ENCODE data around the gene COL18A1. TPM values are rescaled to one million over a fixed set of nuclear protein-coding genes. Genes with fewer than 3 reads are reported as not detected.

The COL18A1 gene
- polyA plus RNA-seq, 4 donors: 2.2 to 34.3 (median 16.5) TPM

- 96 to 99% (median 98%) methylated on average over 73 to 76 of the region's 76 CpGs for WGBS, 3 donors
- Histone ChIP-seq H3K4me1 (ENCODE audit: control insufficient read depth in 3 of 3, insufficient read depth in 2 of 3, low read depth in 1 of 3, low read length in 2 of 3) (peaks cover 0 to 31% (median 3%) of the 10 kb centered on the region in 3 donors), H3K27me3 (ENCODE audit: control insufficient read depth in 3 of 3, insufficient read depth in 3 of 3, low read length in 3 of 3) (no peaks in the 10 kb centered on the region), H3K9me3 (ENCODE audit: control insufficient read depth in 2 of 2, insufficient read depth in 1 of 2, low read depth in 1 of 2, low read length in 1 of 2) (no peaks in the 10 kb centered on the region), H3K27ac (ENCODE audit: low read depth in 1 of 3, low read length in 2 of 3) (no peak overlapping the region), H3K4me3 (ENCODE audit: low read depth in 1 of 3, low read length in 3 of 3) (no peak overlapping the region), H3K36me3 (ENCODE audit: control insufficient read depth in 3 of 3, insufficient read depth in 2 of 3, low read depth in 1 of 3, low read length in 3 of 3) (peaks cover 2 to 87% (median 4%) of the 10 kb centered on the region in 3 donors)
- DNase-seq (no peak), FAIRE-seq (no peak)
These were observed 126.6 kb downstream of the COL18A1 start for GRCh38 chr21:45531393-45532215.

- WGBS, 3 donors: 22 to 48% (median 33%) methylated on average over 5 to 7 of the region's 7 CpGs
- H3K27me3 ChIP-seq (ENCODE audit: control insufficient read depth in 3 of 3, insufficient read depth in 3 of 3, low read length in 3 of 3): no peaks in the 10 kb centered on the region
- peaks cover 2 to 86% (median 4%) of the 10 kb centered on the region in 3 donors for H3K36me3 ChIP-seq (ENCODE audit: control insufficient read depth in 3 of 3, insufficient read depth in 2 of 3, low read depth in 1 of 3, low read length in 3 of 3)
- no peak overlapping the region for H3K4me3 ChIP-seq (ENCODE audit: low read depth in 1 of 3, low read length in 3 of 3)
- peak overlapping the region; percentile 33 to 84 (median 45) for H3K27ac ChIP-seq (ENCODE audit: low read depth in 1 of 3, low read length in 2 of 3)
- no peak for DNase-seq
- FAIRE-seq: no peak
- no peaks in the 10 kb centered on the region for H3K9me3 ChIP-seq (ENCODE audit: control insufficient read depth in 2 of 2, insufficient read depth in 1 of 2, low read depth in 1 of 2, low read length in 1 of 2)
- peaks cover 0 to 33% (median 3%) of the 10 kb centered on the region in 3 donors for H3K4me1 ChIP-seq (ENCODE audit: control insufficient read depth in 3 of 3, insufficient read depth in 2 of 3, low read depth in 1 of 3, low read length in 2 of 3)
These were observed 127.9 kb downstream of the COL18A1 start for GRCh38 chr21:45532826-45533360.

DNA sequence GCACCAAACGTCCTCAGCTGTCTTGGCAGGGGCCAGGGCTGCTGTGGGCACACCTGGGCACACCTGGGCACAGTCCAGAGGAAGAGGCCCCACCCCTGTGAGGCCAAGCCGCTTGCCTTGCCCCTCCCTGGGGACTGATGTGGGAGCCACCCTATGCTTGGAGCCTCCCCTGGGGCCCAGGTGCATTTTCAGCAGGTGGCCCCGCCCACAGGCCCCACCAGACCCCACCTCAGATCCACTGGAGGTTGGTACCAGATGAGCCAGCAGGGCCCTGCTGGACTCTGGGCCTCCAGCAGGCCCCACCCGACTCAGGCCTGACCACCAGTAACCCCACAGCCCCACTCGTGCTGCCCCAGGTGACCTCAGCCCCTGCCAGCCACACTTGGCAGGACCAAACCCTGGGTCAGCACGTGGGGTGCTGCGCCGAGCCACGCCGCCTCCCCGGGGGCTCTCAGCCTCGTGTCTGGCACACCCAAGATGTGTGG is 128.4 kb downstream of the COL18A1 start:
- Histone ChIP-seq H3K27me3 (ENCODE audit: control insufficient read depth in 3 of 3, insufficient read depth in 3 of 3, low read length in 3 of 3) (no peaks in the 10 kb centered on the region), H3K4me1 (ENCODE audit: control insufficient read depth in 3 of 3, insufficient read depth in 2 of 3, low read depth in 1 of 3, low read length in 2 of 3) (peaks cover 0 to 38% (median 3%) of the 10 kb centered on the region in 3 donors), H3K36me3 (ENCODE audit: control insufficient read depth in 3 of 3, insufficient read depth in 2 of 3, low read depth in 1 of 3, low read length in 3 of 3) (peaks cover 2 to 87% (median 4%) of the 10 kb centered on the region in 3 donors), H3K27ac (ENCODE audit: low read depth in 1 of 3, low read length in 2 of 3) (peak overlapping the region; percentile 33 to 82 (median 45)), H3K4me3 (ENCODE audit: low read depth in 1 of 3, low read length in 3 of 3) (no peak overlapping the region), H3K9me3 (ENCODE audit: control insufficient read depth in 2 of 2, insufficient read depth in 1 of 2, low read depth in 1 of 2, low read length in 1 of 2) (peaks cover 0 to 3% of the 10 kb centered on the region in 2 donors)
- DNase-seq: peak; percentile 36 to 91
- WGBS, 3 donors: 32 to 67% (median 41%) methylated on average over 10 to 12 of the region's 12 CpGs
- FAIRE-seq: no peak

GRCh38 chr21:45533846-45534635 is 129.1 kb downstream of the COL18A1 start:
- WGBS, 3 donors: 53 to 79% (median 68%) methylated on average over 18 to 20 of the region's 20 CpGs
- Histone ChIP-seq H3K27me3 (ENCODE audit: control insufficient read depth in 3 of 3, insufficient read depth in 3 of 3, low read length in 3 of 3) (no peaks in the 10 kb centered on the region), H3K4me1 (ENCODE audit: control insufficient read depth in 3 of 3, insufficient read depth in 2 of 3, low read depth in 1 of 3, low read length in 2 of 3) (peaks cover 0 to 44% (median 3%) of the 10 kb centered on the region in 3 donors), H3K27ac (ENCODE audit: low read depth in 1 of 3, low read length in 2 of 3) (peak overlapping the region in 1 of 3 donors; percentile 82), H3K4me3 (ENCODE audit: low read depth in 1 of 3, low read length in 3 of 3) (no peak overlapping the region), H3K36me3 (ENCODE audit: control insufficient read depth in 3 of 3, insufficient read depth in 2 of 3, low read depth in 1 of 3, low read length in 3 of 3) (peaks cover 2 to 85% (median 4%) of the 10 kb centered on the region in 3 donors), H3K9me3 (ENCODE audit: control insufficient read depth in 2 of 2, insufficient read depth in 1 of 2, low read depth in 1 of 2, low read length in 1 of 2) (peaks cover 0 to 7% of the 10 kb centered on the region in 2 donors)
- FAIRE-seq: no peak
- no peak for DNase-seq

DNA sequence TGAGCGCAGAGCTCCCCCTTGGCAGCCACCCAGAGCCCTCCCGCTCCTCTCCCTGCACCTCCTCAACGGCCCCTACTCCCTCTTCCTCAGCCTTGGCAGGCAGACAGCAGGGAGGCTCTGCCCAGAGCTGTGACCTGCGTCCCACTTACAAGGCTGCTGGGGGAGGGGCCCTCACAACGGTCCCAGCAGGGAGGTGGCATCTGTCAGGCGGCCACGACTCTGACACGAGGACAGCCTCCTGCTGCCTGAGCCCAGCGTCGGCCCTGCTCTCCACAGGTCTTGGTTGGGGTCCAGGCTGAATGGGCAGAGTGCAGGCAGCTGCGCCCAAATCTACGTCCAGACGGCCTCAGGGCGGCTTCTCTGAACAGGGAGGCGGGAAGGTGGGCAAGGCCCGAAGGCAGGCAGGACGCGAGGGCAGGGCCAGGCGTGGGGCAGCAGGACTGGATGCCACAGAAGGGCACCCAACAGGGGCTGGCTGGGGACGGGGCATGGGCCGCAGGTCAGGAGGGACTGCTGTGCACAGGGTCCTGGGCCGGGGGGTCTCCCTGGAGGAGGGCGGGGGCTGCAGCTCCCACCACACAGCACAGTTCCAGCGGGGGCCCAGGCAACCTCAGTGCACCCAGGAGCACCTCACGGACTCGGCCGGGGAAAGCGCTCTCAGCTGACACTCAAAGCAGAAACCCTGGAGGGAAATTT is 129.8 kb downstream of the COL18A1 start:
- 41 to 72% (median 63%) methylated on average over 28 of the region's 28 CpGs for WGBS, 3 donors

DNA sequence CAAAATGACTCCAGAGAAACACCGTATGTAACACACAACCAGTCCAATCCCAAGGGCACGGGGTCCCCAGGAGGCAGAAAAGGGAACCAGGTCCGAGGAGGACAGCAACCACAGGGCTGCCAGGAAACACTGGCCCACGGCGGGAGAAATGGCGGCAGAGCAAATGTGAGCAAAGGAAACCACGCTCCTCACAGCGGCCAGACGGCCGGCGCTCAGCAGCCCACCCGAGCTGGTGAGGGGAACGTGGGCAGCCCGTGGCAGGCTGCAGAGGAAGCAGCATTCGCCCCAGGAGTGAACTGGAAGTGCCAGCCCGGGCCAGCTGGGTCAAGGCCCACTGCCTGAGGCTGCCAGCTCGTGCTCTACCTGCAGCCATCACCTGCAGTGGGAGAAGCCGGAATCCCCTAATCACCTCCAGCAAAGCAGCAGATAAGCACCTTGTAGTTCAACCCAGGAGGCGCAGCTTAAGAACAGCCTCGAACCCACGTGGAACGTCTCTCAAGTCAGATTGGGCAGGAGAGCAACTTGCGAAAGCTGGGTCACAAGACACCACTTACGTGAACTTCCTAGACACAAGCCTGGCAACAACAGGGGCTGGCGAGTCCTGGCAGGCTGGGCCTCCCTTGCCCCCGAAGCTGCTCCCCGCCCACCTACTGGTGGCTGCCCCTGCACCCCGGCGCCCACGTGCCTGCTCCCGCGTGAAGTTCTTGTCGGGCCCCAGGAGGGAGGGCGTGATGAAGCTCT is 130.5 kb downstream of the COL18A1 start:
- FAIRE-seq (no peak), DNase-seq (peak in 1 of 2 donors; percentile 61)
- Histone ChIP-seq H3K4me1 (ENCODE audit: control insufficient read depth in 3 of 3, insufficient read depth in 2 of 3, low read depth in 1 of 3, low read length in 2 of 3) (peaks cover 0 to 54% (median 3%) of the 10 kb centered on the region in 3 donors), H3K27ac (ENCODE audit: low read depth in 1 of 3, low read length in 2 of 3) (peak overlapping the region in 2 of 3 donors; percentile 65 to 82), H3K36me3 (ENCODE audit: control insufficient read depth in 3 of 3, insufficient read depth in 2 of 3, low read depth in 1 of 3, low read length in 3 of 3) (peaks cover 2 to 82% (median 3%) of the 10 kb centered on the region in 3 donors), H3K9me3 (ENCODE audit: control insufficient read depth in 2 of 2, insufficient read depth in 1 of 2, low read depth in 1 of 2, low read length in 1 of 2) (peaks cover 0 to 7% of the 10 kb centered on the region in 2 donors), H3K27me3 (ENCODE audit: control insufficient read depth in 3 of 3, insufficient read depth in 3 of 3, low read length in 3 of 3) (no peaks in the 10 kb centered on the region), H3K4me3 (ENCODE audit: low read depth in 1 of 3, low read length in 3 of 3) (no peak overlapping the region)
- WGBS, 3 donors: 75 to 83% (median 81%) methylated on average over 33 to 34 of the region's 34 CpGs

More for the DNA sequence above, 129.8 kb downstream of the COL18A1 start:
- FAIRE-seq (no peak), DNase-seq (peak; percentile 36 to 60)
- Histone ChIP-seq H3K4me1 (ENCODE audit: control insufficient read depth in 3 of 3, insufficient read depth in 2 of 3, low read depth in 1 of 3, low read length in 2 of 3) (peaks cover 0 to 51% (median 3%) of the 10 kb centered on the region in 3 donors), H3K9me3 (ENCODE audit: control insufficient read depth in 2 of 2, insufficient read depth in 1 of 2, low read depth in 1 of 2, low read length in 1 of 2) (peaks cover 0 to 7% of the 10 kb centered on the region in 2 donors), H3K36me3 (ENCODE audit: control insufficient read depth in 3 of 3, insufficient read depth in 2 of 3, low read depth in 1 of 3, low read length in 3 of 3) (peaks cover 2 to 83% (median 4%) of the 10 kb centered on the region in 3 donors), H3K27ac (ENCODE audit: low read depth in 1 of 3, low read length in 2 of 3) (peak overlapping the region in 2 of 3 donors; percentile 65 to 82), H3K27me3 (ENCODE audit: control insufficient read depth in 3 of 3, insufficient read depth in 3 of 3, low read length in 3 of 3) (no peaks in the 10 kb centered on the region), H3K4me3 (ENCODE audit: low read depth in 1 of 3, low read length in 3 of 3) (no peak overlapping the region)

- H3K27ac ChIP-seq (ENCODE audit: low read depth in 1 of 3, low read length in 2 of 3): peak overlapping the region in 1 of 3 donors; percentile 40
- H3K4me3 ChIP-seq (ENCODE audit: low read depth in 1 of 3, low read length in 3 of 3): no peak overlapping the region
- H3K4me1 ChIP-seq (ENCODE audit: control insufficient read depth in 3 of 3, insufficient read depth in 2 of 3, low read depth in 1 of 3, low read length in 2 of 3): peaks cover 0 to 63% (median 3%) of the 10 kb centered on the region in 3 donors
- H3K27me3 ChIP-seq (ENCODE audit: control insufficient read depth in 3 of 3, insufficient read depth in 3 of 3, low read length in 3 of 3): no peaks in the 10 kb centered on the region
- WGBS, 3 donors: 91 to 92% (median 91%) methylated on average over 31 of the region's 31 CpGs
- no peak for DNase-seq
- H3K9me3 ChIP-seq (ENCODE audit: control insufficient read depth in 2 of 2, insufficient read depth in 1 of 2, low read depth in 1 of 2, low read length in 1 of 2): peaks cover 0 to 7% of the 10 kb centered on the region in 2 donors
- no peak for FAIRE-seq
- peaks cover 0 to 77% (median 2%) of the 10 kb centered on the region in 3 donors for H3K36me3 ChIP-seq (ENCODE audit: control insufficient read depth in 3 of 3, insufficient read depth in 2 of 3, low read depth in 1 of 3, low read length in 3 of 3)
These were observed 131.5 kb downstream of the COL18A1 start for GRCh38 chr21:45536301-45537081.

All from small intestine (tissue), 7 donors.